ENCODE data around the gene TRAM2.

- TF ChIP-seq TEAD4 (IDR thresholded peaks at IDR 0.05) (no peak), TAF1 (IDR thresholded peaks at IDR 0.05; ENCODE audit: low read depth) (no peak), EGR1 (IDR thresholded peaks at IDR 0.05) (no peak), CREB1 (IDR thresholded peaks at IDR 0.05; ENCODE audit: low read depth) (no peak), EP300 (IDR thresholded peaks at IDR 0.05; ENCODE audit: borderline replicate concordance) (no peak), USF1 (IDR thresholded peaks at IDR 0.05) (no peak), RAD21 (IDR thresholded peaks at IDR 0.05; ENCODE audit: low read depth) (no peak), YY1 (IDR thresholded peaks at IDR 0.05; ENCODE audit: low read depth) (no peak), TCF12 (IDR thresholded peaks at IDR 0.05; ENCODE audit: low read depth) (no peak)
- TF ChIP-seq, protein P1, sequence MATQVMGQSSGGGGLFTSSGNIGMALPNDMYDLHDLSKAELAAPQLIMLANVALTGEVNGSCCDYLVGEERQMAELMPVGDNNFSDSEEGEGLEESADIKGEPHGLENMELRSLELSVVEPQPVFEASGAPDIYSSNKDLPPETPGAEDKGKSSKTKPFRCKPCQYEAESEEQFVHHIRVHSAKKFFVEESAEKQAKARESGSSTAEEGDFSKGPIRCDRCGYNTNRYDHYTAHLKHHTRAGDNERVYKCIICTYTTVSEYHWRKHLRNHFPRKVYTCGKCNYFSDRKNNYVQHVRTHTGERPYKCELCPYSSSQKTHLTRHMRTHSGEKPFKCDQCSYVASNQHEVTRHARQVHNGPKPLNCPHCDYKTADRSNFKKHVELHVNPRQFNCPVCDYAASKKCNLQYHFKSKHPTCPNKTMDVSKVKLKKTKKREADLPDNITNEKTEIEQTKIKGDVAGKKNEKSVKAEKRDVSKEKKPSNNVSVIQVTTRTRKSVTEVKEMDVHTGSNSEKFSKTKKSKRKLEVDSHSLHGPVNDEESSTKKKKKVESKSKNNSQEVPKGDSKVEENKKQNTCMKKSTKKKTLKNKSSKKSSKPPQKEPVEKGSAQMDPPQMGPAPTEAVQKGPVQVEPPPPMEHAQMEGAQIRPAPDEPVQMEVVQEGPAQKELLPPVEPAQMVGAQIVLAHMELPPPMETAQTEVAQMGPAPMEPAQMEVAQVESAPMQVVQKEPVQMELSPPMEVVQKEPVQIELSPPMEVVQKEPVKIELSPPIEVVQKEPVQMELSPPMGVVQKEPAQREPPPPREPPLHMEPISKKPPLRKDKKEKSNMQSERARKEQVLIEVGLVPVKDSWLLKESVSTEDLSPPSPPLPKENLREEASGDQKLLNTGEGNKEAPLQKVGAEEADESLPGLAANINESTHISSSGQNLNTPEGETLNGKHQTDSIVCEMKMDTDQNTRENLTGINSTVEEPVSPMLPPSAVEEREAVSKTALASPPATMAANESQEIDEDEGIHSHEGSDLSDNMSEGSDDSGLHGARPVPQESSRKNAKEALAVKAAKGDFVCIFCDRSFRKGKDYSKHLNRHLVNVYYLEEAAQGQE (IDR thresholded peaks at IDR 0.05; ENCODE audit: low read depth): no peak
- TF ChIP-seq, protein P2, sequence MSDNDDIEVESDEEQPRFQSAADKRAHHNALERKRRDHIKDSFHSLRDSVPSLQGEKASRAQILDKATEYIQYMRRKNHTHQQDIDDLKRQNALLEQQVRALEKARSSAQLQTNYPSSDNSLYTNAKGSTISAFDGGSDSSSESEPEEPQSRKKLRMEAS (IDR thresholded peaks at IDR 0.05): no peak
Measured at GRCh38 chr6:52554684-52555280, 22.1 kb downstream of the TRAM2 start.

Measured in Ishikawa (cell line).